ENCODE measurements around the gene FCRLB. TPM values are rescaled to one million over a fixed set of nuclear protein-coding genes. Genes with fewer than 3 reads are reported as not detected.
"Not testable (repeated sequence)": the region's sequence is repeated elsewhere in the genome, so short reads cannot be mapped to it uniquely, and the experiment has no call there.

Gene FCRLB, protein sequence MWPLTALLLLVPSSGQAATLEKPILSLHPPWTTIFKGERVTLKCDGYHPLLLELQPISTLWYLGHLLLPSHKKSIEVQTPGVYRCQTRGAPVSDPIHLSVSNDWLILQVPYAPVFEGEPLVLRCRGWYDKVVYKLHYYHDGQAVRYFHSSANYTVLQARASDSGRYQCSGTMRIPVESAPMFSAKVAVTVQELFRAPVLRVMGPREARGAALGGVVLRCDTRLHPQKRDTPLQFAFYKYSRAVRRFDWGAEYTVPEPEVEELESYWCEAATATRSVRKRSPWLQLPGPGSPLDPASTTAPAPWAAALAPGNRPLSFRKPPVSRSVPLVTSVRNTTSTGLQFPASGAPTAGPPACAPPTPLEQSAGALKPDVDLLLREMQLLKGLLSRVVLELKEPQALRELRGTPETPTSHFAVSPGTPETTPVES
- total RNA-seq, result 3.0 and 4.9 TPM in 2 replicates

DNA sequence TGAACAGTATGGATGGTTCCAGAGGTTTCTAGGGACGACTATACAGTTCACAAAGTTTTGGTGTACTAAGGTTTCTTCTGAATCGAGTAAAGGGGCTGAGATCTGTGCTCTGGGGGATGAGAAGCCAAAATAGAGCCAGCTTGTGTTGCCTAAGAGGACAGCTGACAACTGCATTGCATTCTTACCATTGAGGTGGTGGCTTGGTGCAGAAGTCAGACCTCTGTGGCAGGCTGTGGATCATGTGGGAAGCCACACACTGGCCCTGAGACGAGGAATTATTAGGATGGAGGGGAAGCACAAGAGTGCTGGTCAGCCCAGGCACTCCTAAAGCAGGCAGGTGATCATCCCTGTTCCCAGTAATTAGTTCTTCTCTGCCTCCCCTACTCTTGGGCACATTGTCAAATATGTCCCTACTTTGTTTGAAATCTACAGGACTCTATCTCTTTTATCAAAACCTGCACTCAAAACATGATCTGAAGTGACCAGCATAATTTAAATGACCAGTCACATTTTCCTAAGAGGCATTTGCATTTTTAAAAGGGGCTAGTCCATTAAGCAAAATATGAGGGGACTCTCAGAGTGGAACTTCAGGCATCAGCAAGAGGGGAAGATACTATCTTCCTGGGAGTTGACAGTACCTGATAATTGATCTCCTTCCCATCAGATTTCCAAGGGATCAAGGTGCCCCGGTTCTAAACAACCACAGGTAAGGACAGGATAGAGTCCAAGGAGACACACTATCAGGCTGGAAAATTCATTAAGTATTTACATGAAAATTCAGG, at the start of gene FCRLB:
Gene FCRLB (plus strand): TSS at position 589 of the 782 bp plus-strand sequence. CDS start 1,129 bp downstream, outside the sequence.
- DNase-seq (ENCODE audit: extremely low read depth, low read depth, low spot score), result no peak

DNA sequence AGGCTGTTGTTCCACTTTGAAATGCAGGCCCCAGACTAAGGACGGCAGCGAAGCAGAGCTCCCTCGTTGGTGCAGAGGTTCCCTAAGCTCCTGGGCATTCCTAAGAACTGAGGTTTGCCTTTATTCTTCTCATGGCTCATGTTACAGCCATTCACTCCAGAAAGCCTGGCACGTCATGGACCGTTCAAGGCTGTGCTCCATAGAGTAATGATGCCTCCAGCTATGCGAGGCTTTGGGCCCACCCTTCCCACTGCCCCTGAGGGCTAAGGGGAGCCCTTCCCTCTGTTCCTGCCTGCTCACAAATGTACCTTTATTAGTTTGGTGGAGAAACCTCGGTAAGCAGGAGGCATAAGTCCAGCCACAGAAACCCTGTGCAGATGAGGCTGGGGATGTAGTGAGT, 47.9 kb upstream of the FCRLB start:
- not testable (repeated sequence) for DNase-seq (ENCODE audit: extremely low read depth, low read depth, low spot score)

DNA sequence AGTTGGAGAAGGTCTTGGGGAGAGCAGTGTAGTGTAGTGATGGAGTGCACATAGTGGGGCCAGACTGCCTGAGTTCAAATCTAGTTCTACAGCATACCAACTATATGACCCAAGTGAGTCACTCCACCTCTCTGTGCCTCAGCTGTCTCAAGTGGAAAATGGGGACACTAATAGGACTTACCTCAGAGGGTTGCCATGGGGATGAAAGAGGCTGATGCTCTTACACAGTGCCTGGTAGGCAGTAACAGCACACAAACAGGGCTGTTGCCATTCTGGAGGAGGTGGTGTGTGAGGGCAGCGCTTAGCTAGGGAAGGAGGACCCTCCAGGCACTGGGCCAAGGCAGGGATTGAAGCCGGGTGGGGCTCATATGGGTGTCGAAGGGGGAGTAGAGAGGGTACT, 46.9 kb upstream of the FCRLB start:
- not testable (repeated sequence) for DNase-seq (ENCODE audit: extremely low read depth, low read depth, low spot score)

DNA sequence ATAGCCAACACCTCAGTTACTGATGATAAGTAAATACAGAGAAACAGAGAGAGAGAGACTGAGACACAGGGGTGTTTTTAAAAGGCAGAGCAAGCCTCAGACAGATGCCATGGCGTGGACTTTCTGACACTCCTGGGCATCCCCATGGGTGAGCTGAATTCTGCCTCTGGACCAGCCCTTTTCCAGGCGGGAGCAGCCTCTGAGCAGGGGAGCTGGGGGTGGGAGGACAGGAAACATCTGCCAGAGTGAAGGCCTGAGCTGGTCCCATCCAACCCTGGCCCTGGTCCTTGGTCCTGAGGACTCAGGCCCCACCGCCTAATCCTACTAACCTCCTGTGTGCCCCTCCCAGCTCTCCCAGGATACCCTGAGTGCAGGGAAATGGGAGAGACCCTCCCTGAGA, 46.4 kb upstream of the FCRLB start:
- DNase-seq (ENCODE audit: extremely low read depth, low read depth, low spot score), result not testable (repeated sequence)

DNA sequence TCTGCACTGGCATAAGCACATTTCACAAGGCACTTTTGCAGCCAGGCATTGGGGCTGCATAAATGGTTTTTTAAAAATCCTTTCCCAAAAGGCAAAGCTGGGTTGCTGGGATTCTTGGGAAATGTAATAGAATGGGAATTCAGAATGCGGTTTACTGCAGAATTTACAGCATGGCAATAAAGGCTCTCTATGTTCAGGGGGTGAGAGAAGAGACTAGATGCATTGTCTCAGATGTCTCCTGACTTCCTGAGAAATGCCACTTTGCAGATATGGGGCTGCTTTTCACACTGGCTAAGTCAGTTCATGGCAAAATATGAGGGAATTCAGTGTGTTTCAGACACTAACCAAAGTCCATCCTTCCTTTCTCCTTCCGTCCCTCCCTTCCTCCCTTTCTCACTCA, 44.9 kb upstream of the FCRLB start:
- DNase-seq (ENCODE audit: extremely low read depth, low read depth, low spot score), result no peak

DNA sequence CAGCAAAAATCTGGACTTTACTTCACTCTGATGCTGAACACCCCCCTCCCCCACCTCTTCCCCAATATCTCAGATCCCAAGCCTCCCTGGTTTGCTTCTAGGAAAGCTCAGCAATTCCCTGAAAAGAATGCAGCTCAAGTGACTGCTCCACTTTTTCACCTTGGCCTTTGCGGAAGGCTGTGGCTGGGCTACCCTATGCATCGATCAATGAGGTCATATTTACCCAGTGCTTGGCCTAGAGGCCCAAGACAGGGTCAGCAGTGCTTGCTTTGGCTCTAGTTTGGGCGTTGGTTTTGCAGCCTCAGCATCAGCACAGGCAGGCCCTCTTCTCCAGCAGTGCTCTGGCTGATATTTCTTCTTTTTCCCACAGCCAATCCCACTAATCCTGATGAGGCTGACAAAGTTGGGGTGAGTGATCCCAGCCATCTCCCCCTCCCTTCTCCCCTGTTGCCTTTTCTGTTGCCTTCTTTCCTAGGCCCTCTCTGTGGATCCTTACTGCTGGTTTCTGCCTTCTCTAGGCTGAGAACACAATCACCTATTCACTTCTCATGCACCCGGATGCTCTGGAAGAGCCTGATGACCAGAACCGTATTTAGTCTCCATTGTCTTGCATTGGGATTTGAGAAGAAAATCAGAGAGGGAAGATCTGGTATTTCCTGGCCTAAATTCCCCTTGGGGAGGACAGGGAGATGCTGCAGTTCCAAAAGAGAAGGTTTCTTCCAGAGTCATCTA, 44.2 kb upstream of the FCRLB start:
- DNase-seq (ENCODE audit: extremely low read depth, low read depth, low spot score), result no peak

DNA sequence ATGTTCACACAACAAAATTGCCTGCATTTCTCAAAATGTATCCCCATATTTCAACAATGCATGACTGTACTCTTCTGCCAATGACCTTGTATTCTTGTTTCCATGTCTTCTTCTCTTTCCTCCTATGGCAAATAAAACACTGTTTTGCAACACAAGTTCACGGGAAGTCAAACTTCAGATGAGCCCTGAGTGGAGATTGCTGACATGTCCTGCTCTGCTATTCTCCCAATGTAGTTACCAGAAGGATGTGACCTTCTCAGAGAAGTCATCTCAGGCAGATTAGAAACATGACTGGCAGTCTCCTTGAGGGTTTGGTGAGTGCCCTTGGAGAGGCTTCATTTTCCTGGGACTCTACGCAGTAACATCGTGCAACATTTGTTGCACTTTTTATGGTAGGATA, 42.8 kb upstream of the FCRLB start:
- DNase-seq (ENCODE audit: extremely low read depth, low read depth, low spot score), result no peak

DNA sequence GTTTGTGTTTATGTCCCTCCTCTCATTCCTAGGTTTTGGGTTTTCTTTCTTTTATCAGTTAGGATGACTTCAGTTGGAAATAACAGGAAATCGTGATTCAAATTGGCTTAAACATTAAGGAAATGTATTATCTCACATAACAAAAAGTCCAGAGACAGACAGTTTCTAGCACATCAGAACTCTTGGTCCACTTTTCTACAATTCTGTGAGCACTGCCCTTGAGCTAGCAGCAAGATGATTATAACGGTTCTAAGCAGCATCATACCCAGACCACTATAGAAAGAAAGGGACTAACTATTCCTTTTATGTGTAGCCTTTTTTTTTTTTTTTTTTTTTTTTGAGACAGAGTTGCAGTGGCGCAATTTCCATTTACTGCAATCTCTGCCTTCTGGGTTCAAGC, 39.5 kb upstream of the FCRLB start:
- DNase-seq (ENCODE audit: extremely low read depth, low read depth, low spot score), result no peak

DNA sequence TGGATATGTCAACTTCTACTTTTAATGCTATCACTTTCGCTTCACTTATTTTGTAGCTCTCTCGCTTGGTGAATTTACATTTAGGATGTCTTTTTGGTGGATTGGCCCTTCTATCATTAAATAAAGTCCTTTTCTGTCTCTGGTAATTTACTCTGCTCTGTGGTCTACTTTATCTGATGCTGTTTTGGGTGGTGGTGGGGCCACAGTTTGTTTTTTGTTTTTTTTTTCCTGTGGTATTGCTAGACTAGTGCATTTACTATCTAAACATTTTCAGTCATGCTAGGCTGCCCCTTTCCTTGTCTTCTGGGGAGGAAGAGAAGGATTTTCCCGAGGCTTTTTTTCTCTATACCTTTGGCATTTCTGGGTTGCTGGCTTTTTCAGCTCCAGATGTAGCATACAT, 32.4 kb upstream of the FCRLB start:
- DNase-seq (ENCODE audit: extremely low read depth, low read depth, low spot score), result no peak

DNA sequence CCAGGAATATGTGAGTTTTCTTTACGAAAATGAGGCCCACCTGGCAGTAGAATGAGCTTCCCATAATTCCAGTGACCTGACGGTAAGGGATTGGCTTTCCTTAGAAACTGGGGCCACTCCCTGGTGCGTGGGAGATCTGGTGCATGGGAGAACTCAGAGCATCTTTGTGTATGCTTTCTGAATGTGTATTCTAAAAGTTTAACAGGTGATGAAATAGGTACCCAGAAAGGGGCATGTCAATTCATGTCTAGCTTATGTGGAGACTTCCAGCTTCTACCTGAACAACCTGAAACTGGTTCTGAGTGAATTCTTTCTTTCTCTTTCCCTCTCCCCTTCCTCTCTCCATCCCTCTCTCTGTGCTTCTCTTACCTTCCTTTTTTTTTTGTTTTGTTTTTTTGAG, 29.5 kb upstream of the FCRLB start:
- no peak for DNase-seq (ENCODE audit: extremely low read depth, low read depth, low spot score)

DNA sequence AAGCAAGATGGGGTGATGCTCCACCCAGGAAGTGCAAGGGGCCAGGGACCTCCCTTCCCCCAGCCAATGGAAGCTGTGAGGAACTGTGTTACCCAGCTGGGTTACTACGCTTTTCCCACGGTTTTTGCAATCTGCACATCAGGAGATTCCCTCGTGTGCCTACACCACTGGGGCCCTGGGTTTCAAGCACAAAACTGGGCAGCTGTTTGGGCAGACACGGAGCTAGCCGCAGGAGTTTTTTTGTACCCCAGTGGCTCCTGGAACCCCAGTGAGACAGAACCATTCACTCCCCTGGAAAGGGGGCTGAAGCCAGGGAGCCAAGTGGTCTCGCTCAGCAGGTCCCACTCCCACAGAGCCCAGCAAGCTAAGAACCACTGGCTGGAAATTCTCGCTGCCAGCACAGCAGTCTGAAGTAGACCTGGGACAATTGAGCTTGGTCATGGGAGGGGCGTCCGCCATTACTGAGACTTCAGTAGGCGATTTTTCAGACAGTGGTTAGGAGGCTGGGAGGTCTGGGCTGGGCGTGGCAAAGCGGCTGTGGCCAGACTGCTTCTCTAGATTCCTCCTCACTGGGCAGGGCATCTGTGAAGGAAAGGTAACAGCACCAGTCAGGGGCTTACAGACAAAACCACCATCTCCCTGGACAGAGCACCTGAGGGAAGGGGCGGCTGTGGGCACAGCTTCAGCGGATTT, 28.2 kb upstream of the FCRLB start:
- not testable (repeated sequence) for DNase-seq (ENCODE audit: extremely low read depth, low read depth, low spot score)

DNA sequence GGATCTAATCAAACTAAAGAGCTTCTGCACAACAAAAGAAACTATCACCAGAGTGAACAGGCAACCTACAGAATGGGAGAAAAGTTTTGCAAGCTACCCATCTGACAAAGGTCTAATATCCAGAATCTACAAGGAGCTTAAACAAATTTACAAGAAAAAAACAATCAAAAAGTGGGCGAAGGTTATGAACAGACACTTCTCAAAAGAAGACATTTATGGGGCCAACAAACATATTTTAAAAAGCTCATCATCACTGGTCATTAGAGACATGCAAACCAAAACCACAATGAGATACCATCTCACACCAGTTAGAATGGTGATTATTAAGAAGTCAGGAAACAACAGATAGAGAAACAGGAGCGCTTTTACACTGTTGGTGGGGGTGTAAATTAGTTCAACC, 23.0 kb upstream of the FCRLB start:
- not testable (repeated sequence) for DNase-seq (ENCODE audit: extremely low read depth, low read depth, low spot score)

DNA sequence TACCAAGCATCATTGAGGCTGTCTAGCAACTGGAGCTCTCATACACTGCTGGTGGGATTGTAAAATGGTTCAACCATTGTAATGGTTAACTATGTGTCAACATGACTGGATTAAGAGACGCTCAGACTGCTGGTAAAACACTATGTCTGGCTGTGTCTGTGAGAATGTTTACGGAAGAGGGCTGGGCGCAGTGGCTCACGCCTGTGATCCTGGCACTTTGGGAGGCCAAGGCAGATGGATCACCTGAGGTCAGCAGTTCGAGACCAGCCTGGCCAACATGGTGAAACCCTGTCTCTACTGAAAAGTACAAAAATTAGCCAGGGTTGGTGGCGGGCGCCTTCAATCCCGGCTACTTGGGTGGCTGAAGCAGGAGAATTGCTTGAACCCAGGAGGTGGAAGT, 19.1 kb upstream of the FCRLB start:
- DNase-seq (ENCODE audit: extremely low read depth, low read depth, low spot score), result no peak

DNA sequence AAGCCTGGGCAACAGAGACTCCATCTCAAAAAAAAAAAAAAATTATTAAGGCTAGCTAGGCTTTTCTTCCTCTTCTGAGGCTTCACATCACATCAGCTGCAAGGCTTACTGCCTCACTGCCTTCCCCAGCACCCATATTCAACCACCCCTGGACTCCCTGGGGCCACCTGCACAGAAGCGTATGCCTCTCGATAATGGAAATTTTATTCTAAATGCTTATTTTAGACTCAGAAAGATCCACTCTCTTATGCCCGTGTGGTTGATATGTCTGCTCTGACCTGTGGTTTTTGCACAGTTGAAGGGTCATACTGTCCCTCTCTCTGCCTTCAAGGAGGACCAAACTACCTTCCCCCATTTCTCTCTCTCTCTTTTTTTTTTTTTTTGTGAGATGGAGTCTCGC, 15.8 kb upstream of the FCRLB start:
- DNase-seq (ENCODE audit: extremely low read depth, low read depth, low spot score), result no peak

DNA sequence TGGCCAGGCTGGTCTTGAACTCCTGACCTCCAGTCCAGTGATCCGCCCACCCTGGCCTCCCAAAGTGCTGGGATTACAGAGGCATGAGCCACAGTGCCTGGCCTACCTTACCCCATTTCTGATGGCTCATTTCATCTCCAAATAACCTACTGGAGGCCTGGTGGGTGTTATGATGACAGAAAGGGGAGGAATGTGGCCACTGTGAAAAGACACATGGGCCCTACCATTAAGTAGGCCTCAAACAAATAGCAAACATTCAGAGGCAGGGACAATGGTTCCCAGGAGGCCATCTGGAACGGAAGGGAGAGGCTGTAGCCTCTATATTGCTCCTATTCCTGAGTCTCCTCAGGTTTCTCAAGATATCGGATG, 15.2 kb upstream of the FCRLB start:
- no peak for DNase-seq (ENCODE audit: extremely low read depth, low read depth, low spot score)

DNA sequence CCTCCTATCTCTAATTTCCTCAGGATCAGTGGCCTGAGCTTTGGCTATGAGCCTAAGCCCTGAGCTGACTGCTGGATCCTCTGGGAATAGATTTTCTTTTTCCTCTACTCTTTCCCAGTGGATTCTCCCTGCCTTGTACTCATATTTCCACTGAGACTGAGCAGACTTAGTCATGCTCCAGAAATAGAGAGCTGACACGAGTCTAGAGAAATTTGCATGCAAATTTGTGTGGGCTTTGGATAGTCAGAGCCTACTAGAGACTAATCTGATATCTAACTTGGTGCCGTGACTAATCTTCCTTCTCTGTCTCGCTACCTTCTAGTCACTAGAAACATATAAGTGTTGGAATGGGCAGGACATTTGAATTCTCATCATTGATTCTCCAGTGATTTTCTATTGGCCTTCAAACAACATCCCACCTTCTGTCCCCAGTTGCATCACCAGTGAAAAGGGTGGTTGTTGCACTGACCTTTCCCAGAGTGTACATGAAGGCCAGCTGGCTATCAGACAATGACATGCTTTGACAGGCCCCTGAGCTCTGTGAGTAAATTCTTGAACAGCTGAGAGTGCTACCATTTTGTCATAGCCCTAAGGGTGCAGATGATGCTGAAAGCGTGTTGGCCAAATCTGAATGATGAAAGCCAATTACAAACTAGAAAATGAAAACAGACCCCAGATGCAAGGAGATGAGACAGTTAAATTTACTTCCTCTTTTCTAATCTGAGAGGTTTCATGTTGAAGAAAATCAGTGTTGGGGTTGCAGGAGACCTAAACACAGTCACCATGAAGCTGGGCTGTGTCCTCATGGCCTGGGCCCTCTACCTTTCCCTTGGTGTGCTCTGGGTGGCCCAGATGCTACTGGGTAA, 14.6 kb upstream of the FCRLB start, which contains the start of gene FCRLA:
Gene FCRLA (plus strand): TSS at position 748 of the 866 bp plus-strand sequence. CDS start 36 bp downstream, at position 784.
- DNase-seq (ENCODE audit: extremely low read depth, low read depth, low spot score), result no peak

DNA sequence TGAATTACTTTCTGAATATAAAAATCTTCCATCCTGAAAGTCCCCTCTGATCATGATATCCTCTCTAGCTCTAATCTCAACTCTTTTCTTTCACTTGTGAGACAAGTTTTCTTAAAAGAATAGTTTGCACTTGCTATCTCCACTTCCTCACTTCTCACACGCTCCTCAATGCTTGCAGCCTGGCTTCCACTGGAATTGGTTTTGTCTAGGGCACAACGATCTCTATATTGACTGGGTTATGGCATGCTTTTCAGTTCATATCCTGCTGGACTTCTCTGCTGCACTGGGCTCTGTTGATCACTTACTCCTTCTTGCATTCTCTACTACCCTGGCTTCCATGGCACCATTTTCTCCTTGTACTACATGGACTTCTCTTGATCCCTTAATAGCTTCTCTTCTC, 13.8 kb upstream of the FCRLB start:
- no peak for DNase-seq (ENCODE audit: extremely low read depth, low read depth, low spot score)

DNA sequence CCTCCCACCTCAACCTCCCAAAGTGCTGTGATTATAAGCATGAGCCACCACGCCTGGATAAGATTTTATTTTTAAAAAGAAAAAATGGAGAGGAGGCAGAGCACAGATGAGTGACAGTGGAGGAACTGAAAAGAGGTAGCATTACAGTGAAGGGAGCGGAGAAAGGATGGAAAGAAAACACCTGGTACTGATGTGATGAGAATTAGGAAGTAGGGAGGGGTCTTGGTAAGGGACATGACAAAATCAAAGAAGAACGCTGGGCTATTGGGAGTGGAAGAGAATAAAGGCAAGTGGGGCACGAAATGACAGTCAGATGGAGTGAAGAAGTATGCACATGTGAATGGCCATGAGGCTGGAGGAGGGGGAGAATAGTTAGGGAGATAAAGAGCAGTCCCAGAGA, 12.0 kb upstream of the FCRLB start:
- DNase-seq (ENCODE audit: extremely low read depth, low read depth, low spot score), result no peak

DNA sequence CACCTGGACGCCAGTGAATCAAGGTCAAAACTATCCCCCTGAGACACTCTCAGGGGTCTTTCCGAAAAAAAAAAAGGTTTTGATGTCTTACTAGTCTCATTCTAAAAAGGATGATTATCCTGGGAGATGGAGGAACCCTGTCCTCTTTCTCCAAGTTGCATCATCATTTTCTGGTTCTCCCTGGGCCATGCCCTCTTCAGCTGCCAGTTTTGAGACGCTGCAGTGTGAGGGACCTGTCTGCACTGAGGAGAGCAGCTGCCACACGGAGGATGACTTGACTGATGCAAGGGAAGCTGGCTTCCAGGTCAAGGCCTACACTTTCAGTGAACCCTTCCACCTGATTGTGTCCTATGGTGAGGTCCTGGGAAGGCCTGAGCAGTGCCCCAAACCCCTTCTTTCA, 10.8 kb upstream of the FCRLB start:
- DNase-seq (ENCODE audit: extremely low read depth, low read depth, low spot score), result no peak

Data from glomerular endothelial cell (primary cell).